Keratinocyte (primary cell): ENCODE data around the gene LGR4.

ENCODE experiments used
- CTCF ChIP-seq, 3 experiments: IDR thresholded peaks in 1 of 3; conservative IDR thresholded peaks in 1 of 3; optimal IDR thresholded peaks in 1 of 3; 2 replicates in 2 of 3; 3 replicates in 1 of 3; pipeline versions ENCODE3 to v1.5.1; 2011; ENCODE audit warnings: low read length in 3 of 3, mild to moderate bottlenecking in 3 of 3, moderate library complexity in 2 of 3, control low read depth in 1 of 3, inconsistent platforms in 1 of 3; ENCODE audit not compliant: insufficient read depth in 2 of 3; ENCODE audit errors: extremely low read depth in 1 of 3
- EZH2 ChIP-seq: IDR thresholded peaks from one replicate; pipeline ENCODE4 v1.6.1; 2012; ENCODE audit warnings: inconsistent platforms, mild to moderate bottlenecking, low read length, moderate library complexity

DNA sequence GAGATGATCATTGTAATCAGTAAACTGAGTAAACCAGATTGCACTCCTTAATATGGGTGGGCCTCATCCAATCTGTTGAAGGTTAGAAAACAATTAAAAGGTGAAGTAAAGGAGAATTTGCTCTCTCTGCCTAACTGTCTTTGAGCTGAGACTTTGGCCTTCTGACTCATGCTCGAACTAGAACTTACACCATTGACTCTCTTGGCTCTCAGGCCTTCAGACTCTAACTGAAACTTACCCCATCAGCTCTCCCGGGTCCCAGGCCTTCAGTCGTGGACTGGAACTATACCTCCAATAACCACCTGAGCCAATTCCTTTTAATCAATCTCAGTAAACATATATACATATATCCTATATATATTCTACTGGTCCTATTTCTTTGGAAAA lies 34.0 kb downstream of the LGR4 start:
- TF ChIP-seq CTCF (optimal IDR thresholded peaks at IDR 0.05 in 1 of 3, IDR thresholded peaks at IDR 0.05 in 1 of 3, conservative IDR thresholded peaks at IDR 0.05 in 1 of 3; ENCODE audit: extremely low read depth in 1 of 3, insufficient read depth in 2 of 3, low read length in 3 of 3) = no peak
- TF ChIP-seq EZH2 = no peak
